Measurements from ENCODE around the gene DMRT3.

DMRT3 gene

DNA sequence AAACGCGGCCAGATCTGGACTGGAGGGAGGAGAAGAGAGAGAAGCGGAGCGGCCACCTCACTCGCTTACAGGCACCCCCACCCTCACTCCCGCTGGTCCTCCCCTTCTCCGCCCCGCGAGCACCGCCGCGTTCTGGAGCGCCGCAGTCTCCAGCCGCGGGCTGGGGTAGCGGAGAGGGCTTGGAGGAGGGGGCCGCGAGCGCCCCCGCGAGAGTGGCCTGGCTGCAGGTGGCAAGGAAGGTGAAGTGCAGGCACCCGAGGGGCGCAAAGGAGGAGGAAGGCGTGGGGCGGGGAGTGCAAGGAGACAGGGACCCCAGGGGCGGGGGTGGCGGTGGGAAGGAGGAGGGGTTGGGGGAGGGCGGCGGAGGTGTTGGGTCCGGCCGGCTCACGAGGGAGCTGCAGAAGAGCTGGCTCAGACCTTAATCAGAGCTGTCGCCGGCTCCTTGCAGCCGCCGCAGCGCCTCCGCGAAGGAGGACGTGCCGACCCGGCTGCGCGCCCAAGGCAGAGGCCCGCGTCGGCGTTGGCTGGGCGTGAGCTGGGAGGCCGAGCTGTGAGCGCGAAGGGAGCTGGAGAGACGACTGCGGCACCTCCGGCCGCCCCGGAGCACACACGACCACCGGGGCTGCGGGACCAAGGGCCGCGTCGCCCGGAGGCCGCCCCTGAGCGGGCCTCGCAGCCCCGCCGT lies at the start of gene DMRT3:
DMRT3 (plus strand) TSS at position 398 of the 685 bp plus-strand sequence. CDS start 347 bp downstream, outside the sequence.
- peak; percentile 38 for DNase-seq

GRCh38 chr9:926976-927375 lies 49.5 kb upstream of the DMRT3 start:
- no peak for DNase-seq

- DNase-seq = peak; percentile 18
Observed at GRCh38 chr9:928363-929042, 48.0 kb upstream of the DMRT3 start.

GRCh38 chr9:929719-930118 lies 46.7 kb upstream of the DMRT3 start:
- no peak for DNase-seq

DNA sequence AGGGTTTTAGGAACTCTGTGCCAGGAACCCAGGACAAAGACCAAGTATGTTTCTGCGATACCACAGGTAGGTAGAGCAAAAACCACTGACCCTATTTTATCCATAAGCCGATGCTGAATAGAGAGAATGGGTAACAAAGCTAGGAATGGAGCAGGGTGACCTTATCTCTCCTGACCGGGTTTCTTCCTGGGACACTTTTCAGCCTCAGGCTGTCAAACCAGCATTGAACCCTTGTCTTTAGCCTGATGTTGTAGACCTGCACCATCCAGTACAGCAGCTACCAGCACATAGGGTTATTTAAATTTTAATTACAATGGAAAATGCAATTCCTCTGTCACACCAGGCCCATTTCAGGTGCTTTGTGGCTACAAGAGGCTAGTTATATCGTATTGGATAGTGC lies 43.1 kb upstream of the DMRT3 start:
- no peak for DNase-seq

GRCh38 chr9:935348-935965 lies 41.0 kb upstream of the DMRT3 start:
- DNase-seq = no peak

DNA sequence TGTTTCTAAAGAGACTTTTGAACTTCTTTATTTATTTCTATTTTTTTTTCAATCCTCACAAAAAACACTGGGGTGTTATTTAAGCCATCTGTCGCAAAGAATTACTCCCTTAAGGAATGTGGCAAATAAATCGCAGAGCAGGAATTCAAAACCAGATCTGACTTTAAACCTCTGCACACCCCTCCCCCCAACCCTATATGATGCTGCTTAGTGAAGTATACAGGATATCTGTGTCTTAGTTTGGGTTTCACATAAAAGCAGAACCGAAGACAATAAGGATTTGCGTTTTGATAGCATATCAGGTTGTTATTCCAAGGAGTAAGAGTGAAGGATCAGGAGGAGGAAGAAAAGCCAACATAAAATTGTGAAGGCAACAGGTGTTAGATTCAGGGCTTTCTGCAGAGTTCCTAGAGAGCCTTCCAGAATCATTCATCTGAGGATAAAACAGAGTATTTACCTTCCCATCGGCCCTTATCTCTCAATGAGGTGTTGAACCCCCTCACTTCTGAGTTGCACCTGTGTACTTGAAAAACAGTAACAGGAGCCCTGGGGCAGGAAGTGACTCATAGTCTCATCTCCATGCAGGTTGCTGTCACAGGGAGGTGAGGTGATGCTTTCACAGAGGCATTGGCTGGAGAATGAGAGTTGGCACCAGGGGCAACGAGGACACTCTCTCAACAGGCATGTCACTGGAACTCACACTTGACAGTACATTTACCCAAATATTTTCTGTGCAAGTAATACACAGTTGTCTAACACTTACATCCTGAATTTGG lies 33.5 kb upstream of the DMRT3 start:
- DNase-seq = peak; percentile 6

- DNase-seq = no peak
Observed at GRCh38 chr9:947985-948384, 28.5 kb upstream of the DMRT3 start.

- no peak for DNase-seq
Observed at GRCh38 chr9:948497-948896, 28.0 kb upstream of the DMRT3 start.

DNA sequence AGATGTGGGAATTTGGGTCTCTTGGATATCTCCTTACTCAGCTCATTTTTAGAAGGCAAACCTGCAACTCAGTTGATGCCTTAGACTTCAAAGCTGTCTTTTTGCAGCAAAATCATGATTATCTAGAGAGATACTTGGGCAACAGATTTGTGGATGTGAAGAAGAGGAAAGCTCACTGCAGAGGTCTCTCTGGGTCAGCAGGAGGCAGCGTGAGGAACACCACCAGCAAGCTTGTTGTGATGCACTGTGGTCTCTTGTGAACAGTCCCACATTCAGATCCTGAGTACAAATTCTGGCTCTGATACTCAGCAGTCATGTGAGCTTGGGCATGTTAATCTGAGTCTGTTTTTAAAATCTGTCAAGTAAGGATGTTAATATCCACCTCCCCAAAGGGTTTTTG lies 26.3 kb upstream of the DMRT3 start:
- no peak for DNase-seq

DNA sequence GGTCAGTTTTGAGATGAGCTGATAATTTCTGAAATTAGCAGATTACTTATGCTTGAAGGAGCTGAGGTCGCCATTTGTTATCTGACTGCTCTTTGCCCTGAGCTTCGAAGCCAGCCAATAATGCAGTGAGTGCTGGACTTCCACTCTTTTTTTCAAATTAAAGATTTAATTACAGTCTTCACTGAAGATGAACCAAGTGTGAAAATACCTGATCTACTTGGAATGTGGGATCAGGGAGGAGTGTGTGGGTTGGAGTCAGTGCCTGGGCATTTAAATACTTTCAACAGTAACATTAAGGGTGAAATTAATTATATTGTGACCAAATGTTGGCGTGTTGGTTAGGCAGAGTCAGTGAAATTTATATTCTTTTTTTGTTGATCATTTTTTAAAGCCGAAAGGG lies 23.9 kb upstream of the DMRT3 start:
- DNase-seq = no peak

GRCh38 chr9:959105-959504 lies 17.4 kb upstream of the DMRT3 start:
- DNase-seq = no peak

DNA sequence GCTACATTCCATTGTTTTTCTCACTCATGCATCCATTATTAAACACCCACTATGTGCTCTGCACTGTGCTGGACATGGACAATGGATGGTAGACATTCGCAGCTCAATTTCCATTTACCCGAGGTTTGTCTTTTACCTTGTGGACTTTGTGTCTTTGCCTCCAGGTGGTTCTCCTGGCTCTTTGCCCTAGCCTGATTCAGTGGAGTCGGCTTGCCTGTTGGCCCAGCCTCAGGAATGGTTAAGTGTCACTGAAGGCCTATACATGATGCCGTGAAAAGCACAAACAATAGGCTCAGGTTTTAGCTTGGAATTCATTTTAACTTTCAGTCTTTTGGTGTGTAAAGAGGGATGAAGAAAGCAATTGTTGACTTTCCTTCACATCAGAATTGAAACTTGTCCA lies 16.5 kb upstream of the DMRT3 start:
- DNase-seq = no peak

GRCh38 chr9:962023-962422 lies 14.4 kb upstream of the DMRT3 start:
- DNase-seq = no peak

- DNase-seq = no peak
Observed at GRCh38 chr9:965497-965896, 11.0 kb upstream of the DMRT3 start.

GRCh38 chr9:966870-967269 lies 9.6 kb upstream of the DMRT3 start:
- DNase-seq = no peak

DNA sequence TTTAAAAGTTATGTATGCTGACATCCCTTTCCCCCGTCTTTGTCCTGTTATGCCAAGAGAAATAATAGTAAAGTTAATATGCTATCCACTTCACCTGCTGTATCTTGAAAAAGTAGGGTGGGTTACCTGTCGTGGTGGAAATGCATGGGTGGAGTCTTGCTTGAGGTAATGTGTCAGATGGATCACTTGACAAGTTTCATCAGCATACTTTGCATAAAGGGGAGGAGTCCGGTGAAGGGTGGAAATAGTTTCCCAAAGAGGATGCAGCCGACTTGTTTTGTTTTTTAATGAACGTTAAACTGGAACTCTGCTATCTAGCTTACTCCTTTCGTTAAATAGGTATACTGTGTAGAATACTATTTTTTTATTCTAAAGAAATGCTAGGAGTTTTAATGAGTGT lies 9.0 kb upstream of the DMRT3 start:
- DNase-seq = no peak

- peak; percentile 10 for DNase-seq
Observed at GRCh38 chr9:967903-968641, 8.4 kb upstream of the DMRT3 start.

- peak; percentile 19 for DNase-seq
Observed at GRCh38 chr9:969310-970150, 6.9 kb upstream of the DMRT3 start.

DNA sequence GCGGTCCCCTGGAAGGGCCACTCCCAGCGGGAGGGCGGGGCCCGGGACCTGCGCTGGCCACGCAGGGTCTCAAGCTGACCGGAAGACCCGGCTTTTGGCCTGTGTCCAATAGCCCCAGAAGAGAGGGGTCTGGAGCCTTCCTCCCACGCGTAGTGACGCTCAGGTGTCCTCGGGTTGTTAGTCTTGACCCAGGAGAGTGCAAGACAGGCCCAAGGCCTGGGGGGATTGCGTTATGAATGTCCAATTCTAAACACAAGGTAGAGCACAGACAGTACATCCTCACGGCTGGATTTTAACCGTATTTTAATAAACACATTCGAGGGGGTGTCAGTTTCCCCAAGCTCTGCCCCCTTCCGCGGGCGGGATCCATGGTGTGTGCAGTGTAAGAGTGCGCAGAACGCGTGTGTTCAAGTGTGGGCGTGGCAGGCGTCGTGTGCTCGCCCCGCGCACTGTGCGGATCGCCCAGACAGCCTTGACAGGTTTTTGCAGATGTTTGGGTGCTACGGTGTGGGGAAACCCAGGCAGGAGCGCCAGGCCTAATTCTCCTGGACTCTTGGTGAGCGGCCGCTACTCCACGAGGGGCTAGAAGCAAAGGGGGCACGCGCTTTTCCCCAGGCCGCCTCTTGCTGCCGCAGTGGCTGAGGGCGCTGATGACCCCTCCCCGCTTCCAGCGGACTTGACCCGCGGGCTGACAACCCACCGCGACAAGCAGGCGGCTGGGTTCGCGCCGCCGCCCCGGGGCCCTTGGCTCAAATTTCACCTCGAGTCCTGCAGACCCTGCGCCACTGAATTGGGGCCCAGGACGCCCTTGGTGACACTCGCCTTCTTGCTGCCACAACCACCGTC lies 6.1 kb upstream of the DMRT3 start:
- peak; percentile 10 for DNase-seq

Data from activated CD4-positive, alpha-beta T cell treated with anti-CD3 and anti-CD28 coated beads for 48 hours (primary cell).